Limb (tissue), 2 donors: ENCODE results near the gene GLS2.
"Not testable (repeated sequence)": the region's sequence is repeated elsewhere in the genome, so short reads cannot be mapped to it uniquely, and the experiment has no call there.

Source experiments
- DNase-seq, 2 donors: peaks; one replicate each; pipeline ENCODE4 v3.0.0-alpha.2; 2016; ENCODE audit errors: extremely low spot score in 2 of 2

Gene GLS2

DNA sequence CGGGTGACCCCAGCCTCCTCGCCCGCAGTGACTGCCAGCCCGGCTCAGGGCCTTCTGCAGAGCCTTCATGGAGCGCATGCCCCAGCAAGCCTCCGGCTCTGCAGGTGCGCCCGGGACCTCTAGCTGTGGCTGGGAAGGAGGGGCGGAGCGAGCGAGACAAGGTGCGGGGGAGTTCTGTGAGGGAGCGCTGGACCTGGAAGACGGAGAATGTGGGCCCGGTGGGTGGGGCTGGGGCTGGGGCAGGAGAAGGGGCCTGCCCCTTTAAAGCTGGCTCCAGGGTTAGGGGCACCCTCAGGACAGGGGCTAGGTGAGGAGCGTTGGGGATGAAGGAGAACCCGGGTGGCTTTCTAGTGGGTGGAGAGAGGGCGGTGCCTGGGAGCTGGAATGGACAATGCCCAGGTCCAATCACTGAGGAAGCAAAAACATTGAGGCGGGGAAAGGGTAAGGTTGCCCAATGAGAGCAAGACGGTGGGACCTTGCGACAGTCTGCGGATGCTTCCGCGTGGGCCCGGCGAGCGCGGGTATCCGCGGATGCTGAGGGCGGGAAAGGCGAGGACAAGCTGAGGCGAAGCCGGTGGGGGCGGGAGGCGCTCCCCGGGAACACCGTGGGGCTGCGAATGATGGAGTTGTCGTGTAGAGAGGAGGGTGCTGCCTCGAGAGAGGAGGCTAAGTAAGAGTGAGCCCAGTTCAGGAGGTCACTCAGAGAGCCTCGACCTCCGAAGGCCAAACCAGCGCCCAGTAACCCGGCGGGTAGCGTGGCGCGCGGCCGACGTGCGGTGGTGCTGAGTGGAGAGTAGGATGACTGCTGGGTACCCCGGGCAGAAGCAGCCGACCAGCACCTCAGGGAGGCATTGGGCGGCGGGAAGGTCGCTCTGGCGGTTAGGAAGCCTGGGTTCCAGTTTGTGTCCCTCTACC is at the start of gene GLS2:
TSS of gene GLS2 (minus strand) at position 121 of the 915 bp plus-strand sequence. CDS start at position 78, 43 bp downstream.
- DNase-seq = peak; percentile 61 to 76

DNA sequence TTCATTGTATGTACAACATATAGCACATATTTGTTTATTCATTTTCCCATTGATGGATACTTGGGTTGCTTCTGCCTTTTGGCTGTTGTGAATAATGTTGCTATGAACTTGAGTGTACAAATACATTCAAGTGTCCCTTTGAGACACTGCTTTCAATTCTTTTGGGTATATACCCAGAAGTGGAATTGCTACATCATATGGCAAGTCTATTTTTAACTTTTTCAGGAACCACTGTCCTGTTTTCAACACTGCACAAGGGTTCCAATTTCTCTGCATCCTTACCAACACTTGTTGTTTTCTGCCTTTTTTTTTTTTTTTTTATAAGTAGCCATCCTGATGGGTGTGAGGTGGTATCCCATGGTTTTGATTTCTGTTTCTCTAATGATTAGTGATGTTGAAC is 49.6 kb upstream of the GLS2 start:
- DNase-seq = no peak

DNA sequence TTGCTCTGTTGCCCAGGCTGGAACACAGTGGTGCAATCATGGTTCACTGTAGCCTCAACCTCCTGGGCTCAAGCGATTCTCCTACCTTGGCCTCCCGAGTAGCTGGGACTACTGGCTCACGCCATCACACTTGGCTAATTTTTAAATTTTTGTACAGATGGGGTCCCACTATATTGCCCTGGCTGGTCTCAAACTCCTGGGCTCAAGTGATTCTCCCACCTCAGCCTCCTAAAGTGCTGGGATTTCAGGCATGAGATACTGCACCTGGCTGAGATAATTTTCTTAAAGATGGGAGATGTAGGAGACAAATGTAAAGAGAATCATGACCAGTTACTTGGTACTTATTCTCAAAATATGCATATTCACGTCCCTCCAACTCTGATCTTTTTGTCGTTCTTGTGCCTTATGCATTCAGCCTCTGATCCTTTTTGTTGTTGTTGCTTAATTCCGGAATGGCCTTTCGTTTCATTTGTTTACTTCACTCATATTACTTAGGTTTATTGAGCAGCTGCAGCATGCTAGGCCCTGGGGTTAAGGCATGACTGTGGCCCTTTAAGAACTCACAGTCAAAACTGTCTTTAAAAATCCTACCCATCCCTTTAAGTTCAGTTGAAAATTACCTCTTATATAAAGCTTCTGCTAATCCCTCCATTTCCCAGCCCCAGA is 42.6 kb upstream of the GLS2 start:
- no peak for DNase-seq

DNA sequence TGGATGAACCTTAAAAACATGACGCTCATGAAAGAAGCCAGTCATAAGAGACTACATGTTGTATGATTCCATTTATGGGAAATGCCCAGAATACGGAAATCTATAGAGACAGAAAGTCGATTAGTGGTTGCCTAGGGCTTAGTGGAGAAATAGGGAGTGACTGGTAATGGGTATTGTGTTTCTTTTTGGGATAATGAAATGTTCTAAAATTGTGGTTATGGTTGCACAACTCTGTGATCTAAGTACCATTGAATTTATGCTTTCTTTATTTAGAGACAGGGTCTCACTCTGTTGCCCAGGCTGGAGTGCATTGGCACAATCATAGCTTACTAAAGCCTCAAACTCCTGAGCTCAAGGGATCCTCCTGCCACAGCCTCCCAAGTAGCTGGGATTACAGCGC is 41.7 kb upstream of the GLS2 start:
- DNase-seq = no peak

DNA sequence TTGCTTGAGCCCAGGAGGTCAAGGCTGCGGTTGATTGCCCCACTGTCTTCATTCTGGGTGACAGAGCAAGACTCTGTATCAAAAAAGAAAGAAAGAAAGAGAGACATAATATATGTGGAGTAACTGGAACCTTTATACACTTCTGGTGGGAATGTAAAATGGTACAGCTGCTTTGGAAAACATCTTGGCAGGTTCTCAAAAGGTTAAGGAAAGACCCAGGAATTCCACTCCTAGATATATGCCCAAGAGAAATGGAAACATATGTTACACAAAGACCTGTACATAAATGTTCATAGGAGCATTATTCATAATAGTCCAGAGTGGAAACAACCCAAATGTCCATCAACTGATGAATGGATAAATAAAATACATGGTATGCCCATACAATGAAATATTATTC is 40.9 kb upstream of the GLS2 start:
- DNase-seq = no peak

DNA sequence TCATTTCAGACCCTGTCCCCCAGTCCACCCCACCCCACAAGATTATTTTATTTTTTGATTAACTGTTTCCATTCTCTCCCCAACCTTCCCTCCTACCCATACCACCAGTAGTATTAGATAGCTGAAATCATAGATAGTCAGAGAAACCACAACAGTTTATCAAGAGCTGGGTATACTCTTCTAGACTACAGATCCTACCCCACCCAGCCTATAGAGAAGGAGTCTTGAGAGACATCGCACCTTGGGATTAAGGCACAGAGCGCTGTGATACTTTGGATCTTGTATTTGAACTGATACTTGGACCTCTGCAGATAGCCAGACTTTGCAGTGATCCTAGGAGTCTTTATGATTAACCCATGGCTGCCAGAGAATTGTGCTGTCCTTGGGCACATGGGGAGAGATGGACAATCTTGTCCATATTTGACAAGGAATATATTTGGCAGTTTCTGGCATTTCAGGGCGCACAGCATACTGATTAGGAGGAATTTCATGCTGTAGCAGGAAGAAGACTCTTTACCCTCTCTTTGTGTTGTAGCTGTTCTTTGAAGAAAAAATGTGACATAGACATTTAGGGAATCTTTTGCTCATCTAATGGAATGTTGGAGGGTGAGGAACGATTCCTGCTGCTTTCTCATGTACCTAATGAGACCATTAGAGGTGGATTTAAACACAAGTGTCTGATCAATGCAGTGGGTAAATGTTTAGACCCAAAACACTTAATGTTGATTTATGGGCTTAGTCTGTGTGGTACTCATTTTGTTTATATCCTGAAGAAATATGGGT is 34.6 kb upstream of the GLS2 start:
- DNase-seq = peak in 1 of 2 donors; percentile 30

DNA sequence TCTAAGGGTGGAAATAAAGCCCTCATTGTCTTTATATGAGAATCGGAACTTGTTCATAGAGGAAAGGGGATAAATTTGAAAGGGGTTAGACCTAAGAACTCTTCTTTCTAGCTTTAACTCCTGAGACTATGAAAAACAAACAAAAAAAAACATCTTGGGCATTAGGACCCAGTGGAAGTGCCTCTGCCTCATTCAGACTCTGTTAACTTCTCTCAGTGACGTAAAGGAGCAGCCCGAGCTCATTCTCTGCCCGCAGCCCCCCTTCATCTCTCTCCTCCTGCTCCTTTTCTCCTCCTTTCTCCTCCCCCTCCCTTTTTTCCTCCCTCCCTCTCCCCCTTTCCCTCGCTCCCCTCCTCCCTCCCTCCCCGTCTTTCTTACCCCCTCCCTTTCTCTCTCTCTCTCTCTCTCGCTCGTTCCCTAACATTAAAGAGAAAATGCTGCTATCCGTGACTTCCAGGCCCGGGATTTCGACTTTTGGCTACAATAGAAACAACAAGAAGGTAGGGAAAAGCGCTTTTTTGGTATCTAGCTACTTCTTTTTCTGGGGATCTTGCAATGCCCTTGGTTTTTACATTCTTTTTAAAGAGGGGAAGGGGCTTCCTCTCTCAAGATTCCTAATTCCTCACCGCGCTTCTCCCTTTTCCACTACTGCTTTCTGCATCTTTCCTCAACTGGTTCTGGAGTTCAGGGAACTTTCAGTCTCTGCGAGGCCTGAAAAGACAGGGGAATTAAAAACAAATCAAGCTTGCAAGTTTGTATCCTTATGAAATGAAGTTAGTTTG is 33.8 kb upstream of the GLS2 start, which contains the start of gene RBMS2:
TSS of gene RBMS2 (plus strand) at position 231 of the 782 bp plus-strand sequence. CDS start at position 435, 204 bp downstream.
- DNase-seq = peak; percentile 84 to 95

DNA sequence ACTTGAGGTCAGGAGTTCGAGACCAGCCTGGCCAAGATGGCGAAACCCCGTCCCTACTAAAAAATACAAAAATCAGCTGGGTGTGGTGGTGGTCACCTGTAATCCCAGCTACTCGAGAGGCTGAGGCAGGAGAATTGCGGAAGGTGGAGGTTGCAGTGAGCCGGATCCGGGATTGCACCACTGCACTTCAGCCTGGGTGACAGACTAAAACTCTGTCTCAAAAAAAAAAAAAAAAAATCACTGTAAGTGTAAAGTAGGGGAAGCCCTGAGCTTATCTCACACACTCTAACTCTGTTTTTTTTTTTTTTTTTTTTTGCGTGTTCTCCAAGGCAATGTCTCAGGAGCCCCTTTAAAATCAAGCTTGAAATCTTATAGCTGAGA is 33.2 kb upstream of the GLS2 start:
- DNase-seq = no peak

DNA sequence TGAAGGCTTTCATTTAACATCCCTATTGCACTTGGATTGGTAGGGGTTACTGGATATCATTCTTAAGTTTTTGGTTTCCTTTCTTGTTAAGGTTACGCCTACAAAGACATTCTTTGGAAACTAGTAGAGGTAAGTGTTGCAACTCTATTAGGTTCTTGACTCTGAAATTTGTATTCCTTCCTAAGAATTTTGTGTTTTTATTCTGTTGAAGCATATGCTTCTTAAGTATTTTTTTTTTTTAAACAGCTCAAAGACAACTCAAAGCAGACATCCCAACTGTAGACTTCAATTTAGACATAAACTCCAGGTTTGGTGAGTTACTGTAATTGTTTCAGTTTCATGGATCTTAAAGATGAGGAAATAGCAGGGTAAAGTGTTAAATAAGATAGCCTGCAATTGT is 32.5 kb upstream of the GLS2 start:
- no peak for DNase-seq

DNA sequence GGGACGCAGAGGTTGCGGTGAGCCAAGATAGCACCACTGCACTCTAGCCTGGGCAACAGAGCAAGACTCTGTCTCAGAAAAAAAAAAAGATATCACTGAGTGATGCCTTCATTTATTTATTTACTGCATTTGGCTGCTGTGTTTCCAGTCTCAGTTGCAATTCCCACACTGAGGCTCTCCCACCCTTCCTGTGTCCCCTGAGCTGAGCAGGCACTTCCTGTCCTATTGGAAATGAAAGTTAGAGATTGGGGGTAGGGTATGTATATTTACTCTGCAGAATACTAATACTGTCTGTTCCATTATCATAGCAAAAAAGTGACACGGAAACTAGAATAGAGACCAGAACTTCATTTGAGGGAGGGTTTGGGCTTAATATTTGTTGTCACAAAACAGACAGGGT is 32.1 kb upstream of the GLS2 start:
- no peak for DNase-seq

DNA sequence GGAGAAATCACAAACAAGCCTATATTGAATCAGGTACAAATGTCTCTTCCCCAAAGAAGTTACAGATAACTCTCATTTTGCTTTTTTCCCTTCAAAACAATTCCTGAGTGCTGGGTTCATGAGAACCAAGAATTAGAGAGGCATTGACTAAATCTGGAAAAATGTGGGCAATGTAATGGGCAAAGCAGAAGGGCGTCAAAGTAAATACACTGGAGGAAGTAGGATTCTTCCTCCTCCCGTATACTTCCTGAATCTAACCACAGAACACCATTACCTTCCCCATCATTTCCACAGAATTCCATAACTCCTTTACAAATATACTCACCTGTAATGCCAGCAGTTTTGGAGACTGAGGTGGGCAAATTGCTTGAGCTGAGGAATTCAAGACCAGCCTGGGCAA is 30.6 kb upstream of the GLS2 start:
- no peak for DNase-seq

DNA sequence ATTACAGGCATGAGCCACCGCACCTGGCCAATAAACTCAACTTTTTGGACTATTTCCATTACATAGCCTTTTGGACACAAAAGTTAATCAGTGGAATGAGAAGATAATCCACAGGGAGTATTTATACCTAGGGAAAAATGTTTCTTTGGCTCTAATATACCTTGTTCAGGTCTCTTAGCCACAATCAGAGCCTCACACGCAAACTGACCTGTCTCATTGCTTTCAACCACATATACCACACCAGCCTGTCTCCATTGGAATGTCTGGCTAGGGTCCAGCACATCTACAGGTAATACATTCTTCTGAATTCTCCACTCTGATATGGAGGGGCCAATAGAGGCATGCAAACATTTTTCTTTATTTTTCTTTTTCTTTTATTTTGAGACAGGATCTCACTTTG is 29.9 kb upstream of the GLS2 start:
- DNase-seq = no peak

DNA sequence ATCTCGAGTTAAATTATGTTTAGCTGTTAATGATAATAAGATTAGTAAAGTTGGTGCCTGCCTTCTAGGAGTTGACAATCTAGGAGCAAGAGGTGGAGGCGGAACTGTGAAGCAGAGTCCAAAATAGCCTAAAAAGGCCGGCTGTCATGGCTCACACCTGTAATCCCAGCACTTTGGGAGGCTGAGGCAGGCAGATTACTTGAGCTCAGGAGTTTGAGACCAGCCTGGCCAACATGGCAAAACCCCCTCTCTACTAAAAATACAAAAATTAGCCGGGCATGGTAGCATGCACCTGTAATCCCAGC is 26.0 kb upstream of the GLS2 start:
- DNase-seq = not testable (repeated sequence)

DNA sequence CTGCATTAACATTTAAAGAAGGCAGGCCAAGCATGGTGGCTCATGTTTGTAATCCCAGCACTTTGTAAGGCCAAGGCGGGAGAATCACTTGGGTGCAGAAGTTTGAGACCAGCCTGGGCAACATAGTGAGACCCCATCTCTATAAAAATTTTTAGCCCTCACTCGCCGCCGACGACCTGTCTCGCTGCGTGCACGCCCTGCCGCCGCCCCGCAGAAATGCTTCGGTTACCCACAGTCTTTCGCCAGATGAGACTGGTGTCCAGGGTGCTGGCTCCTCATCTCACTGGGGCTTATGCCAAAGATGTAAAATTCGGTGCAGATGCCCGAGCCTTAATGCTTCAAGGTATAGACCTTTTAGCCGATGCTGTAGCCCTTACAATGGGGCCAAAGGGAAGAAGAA is 22.8 kb upstream of the GLS2 start:
- no peak for DNase-seq

DNA sequence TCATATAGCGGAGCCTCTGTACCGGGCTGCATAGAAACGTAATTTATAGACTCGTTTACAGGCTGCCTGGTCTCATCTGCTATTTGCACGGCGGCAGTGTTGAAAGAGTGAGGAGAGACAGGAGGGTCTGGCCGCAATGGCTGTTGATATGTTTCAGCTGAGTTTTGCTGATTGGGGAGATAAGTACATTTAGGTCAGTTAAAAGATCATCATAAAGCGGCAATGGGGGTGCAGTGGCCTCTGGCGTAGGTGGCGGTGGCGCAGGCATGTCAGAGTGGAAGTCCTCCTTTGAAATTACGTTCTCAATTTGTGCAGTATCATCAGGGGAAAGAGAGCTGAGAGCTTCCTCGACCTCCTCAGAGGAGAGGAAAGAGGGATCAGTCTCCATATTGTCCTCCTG is 11.9 kb upstream of the GLS2 start:
- DNase-seq = not testable (repeated sequence)

DNA sequence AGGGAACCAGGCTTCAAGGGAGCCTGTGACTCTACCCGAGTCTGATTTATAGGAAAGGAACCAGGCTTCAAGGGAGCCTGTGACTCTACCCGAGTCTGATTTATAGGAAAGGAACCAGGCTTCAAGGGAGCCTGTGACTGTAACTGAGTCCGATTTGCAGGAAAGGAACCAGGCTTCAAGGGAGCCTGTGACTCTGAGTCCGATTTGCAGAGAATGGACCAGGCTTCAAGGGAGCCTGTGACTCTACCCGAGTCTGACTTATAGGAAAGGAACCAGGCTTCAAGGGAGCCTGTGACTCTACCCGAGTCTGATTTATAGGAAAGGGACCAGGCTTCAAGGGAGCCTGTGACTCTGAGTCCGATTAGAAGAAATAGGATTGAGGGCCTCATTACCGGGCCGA is 11.5 kb upstream of the GLS2 start:
- DNase-seq = not testable (repeated sequence)

DNA sequence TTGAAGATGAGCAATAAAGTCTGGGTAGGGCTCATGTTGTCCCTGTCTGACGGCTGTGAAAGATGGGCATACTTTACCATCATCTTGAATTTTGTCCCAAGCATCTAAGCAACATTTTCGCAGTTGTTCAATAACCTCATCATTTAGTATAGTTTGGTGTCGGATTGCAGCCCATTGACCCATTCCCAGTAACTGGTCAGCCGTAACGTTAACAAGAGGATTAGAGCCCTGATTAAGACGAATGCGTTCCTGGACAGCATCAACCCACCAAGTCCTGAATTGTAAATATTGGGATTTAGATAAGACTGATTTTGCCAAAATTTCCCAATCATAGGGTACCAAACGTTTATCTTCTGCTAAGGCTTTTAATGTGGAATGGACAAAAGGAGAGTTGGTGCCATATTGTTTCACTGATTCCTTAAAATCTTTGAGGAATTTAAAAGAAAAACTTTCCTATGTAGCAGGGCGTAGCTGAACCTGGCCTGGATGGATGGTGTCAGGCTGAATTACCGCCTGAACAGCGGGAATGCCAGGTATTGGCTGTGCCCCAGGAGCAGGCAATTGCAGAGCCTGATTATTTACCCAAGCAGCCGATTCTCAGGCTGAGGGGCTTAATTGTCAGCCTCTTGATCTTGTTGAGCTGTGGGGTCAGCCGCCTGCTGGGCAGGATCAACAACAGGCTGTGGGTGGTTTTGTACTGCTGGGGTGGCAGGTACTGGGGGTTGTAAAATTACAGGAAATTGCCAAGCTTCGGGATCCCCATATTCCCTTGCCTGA is 10.4 kb upstream of the GLS2 start:
- DNase-seq = not testable (repeated sequence)

DNA sequence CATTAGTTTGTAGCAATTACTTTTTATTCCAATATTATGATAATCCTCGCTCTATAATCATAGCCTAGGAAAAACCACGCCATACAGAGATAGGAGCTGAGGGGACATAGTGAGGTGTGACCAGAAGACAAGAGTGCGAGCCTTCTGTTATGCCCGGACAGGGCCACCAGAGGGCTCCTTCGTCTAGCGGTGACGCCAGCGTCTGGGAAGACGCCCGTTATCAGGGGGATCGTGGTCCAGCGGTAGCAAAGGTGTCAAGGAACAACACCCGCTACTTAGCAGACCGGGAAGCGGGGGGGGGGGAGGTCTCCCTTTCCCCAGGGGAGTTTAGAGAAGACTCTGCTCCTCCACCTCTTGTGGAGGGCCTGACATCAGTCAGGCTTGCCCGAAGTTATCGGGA is 8.7 kb upstream of the GLS2 start:
- peak in 1 of 2 donors; percentile 45 for DNase-seq

DNA sequence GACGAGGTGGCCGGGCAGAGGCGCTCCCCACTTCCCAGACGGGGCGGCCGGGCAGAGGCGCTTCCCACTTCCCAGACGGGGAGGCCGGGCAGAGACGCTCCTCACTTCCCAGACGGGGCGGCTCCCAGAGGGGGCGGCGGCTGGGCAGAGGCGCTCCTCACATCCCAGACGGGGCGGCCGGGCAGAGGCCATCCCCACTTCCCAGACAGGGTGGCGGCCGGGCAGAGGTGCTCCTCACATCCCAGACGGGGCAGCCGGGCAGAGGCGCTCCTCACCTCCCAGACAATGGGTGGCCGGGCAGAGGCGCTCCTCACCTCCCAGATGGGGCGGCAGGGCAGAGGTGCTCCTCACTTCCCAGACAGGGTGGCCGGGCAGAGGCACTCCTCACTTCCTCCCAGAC is 6.5 kb upstream of the GLS2 start:
- DNase-seq = not testable (repeated sequence)

DNA sequence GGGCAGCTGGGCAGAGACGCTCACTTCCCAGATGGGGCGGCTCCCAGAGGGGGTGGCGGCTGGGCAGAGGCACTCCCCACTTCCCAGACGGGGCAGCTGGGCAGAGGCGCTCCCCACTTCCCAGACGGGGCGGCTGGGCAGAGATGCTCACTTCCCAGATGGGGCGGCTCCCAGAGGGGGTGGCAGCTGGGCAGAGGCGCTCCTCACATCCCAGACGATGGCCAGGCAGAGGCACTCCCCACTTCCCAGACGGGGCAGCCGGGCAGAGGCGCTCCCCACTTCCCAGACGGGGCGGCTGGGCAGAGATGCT is 6.1 kb upstream of the GLS2 start:
- not testable (repeated sequence) for DNase-seq
